DOHH2 (cell line): Measurements from ENCODE around the gene SNX5.

Experiments used
- EZH2phosphoT487 ChIP-seq: fragments of 200-600 bp; sonication (generic); IDR thresholded peaks from 2 replicates; pipeline ENCODE4 v1.6.1; 2017; ENCODE audit warnings: borderline replicate concordance, mild to moderate bottlenecking, antibody characterized with exemption, low read length, moderate library complexity, mixed read lengths
- TF ChIP-seq, protein P1 (sequence below): fragments of 200-600 bp; sonication (generic); IDR thresholded peaks from one replicate; pipeline ENCODE4 v1.5.1; 2014; ENCODE audit warnings: antibody characterized with exemption, mild to moderate bottlenecking, low read depth, low read length; ENCODE audit not compliant: poor library complexity, severe bottlenecking

DNA sequence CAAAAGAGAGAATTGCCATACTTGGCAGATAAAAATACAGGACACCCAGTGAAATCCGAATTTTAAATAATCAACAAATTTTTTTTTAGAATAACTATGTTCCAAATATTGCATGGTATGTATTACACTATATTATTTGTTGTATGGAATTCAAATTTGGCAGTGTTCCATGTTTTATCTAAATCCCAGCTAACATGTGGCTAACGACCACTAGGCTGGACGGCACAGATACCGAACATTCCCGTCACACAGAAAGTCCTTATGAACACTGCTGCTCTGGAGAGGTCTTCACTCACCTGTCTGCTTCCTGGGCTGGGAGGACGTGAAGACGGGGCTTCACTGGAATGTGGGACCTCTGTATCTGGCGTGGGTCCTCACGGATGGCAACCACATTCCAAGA lies 32.8 kb downstream of the SNX5 start:
- TF ChIP-seq, protein P1, sequence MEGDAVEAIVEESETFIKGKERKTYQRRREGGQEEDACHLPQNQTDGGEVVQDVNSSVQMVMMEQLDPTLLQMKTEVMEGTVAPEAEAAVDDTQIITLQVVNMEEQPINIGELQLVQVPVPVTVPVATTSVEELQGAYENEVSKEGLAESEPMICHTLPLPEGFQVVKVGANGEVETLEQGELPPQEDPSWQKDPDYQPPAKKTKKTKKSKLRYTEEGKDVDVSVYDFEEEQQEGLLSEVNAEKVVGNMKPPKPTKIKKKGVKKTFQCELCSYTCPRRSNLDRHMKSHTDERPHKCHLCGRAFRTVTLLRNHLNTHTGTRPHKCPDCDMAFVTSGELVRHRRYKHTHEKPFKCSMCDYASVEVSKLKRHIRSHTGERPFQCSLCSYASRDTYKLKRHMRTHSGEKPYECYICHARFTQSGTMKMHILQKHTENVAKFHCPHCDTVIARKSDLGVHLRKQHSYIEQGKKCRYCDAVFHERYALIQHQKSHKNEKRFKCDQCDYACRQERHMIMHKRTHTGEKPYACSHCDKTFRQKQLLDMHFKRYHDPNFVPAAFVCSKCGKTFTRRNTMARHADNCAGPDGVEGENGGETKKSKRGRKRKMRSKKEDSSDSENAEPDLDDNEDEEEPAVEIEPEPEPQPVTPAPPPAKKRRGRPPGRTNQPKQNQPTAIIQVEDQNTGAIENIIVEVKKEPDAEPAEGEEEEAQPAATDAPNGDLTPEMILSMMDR: no peak
- no peak for TF ChIP-seq EZH2phosphoT487
